GM21360 (cell line): ENCODE measurements around the gene MCMBP.
A peak's percentile ranks its signal among the peaks of the same experiment; 100 is the strongest.
"Not testable (repeated sequence)": the region's sequence is repeated elsewhere in the genome, so short reads cannot be mapped to it uniquely, and the experiment has no call there.

Source experiments
- ATAC-seq: cut with Tn5 transposase; IDR thresholded peaks from one replicate; pipeline ENCODE4 v1.9.1; 2021; ENCODE audit warnings: mild to moderate bottlenecking, moderate library complexity; ENCODE audit not compliant: unreplicated experiment

The MCMBP gene

GRCh38 chr10:119883901-119884611 lies 11.4 kb upstream of the MCMBP start:
- not testable (repeated sequence) for ATAC-seq

- ATAC-seq = no peak
Measured at GRCh38 chr10:119878524-119878923, 5.9 kb upstream of the MCMBP start.

- ATAC-seq = peak; percentile 90
Measured at GRCh38 chr10:119872860-119873681, 428 bp upstream of the MCMBP start.

GRCh38 chr10:119871881-119872609 lies 598 bp downstream of the MCMBP start:
- ATAC-seq = peak; percentile 33

GRCh38 chr10:119869398-119869797 lies 3.2 kb downstream of the MCMBP start:
- not testable (repeated sequence) for ATAC-seq

- ATAC-seq = no peak
Measured at GRCh38 chr10:119867317-119867716, 5.3 kb downstream of the MCMBP start.

GRCh38 chr10:119865699-119866240 lies 6.9 kb downstream of the MCMBP start:
- no peak for ATAC-seq

DNA sequence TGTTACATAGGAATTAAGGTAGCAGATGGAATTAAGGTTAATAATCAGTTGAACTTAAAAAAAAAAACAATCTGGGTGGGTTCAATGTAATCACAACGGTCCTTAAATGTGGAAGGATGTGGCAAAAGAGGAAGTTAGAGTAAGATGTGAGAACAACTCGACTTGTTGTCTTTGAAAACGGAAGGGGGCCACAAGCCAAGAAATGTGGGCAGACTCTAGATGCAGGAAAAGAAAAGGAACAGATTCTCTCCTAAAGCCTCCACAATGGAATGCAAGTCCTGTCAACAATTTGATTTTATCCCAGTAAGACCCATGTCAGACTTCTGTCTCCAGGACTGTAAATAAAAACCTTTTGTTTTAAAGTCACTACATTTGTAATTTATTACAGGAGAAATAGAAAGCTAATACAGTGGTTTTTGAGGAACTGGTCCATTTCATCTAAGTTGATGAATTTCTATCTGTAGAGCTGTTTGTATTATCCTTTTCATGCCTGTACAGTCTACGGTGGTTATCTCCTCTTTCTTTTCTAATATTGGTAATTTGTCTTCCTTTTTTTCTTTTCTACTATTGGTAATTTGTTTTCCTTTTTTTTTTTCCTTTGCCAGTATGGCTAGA lies 8.6 kb downstream of the MCMBP start:
- no peak for ATAC-seq

- ATAC-seq = no peak
Measured at GRCh38 chr10:119862524-119862923, 10.1 kb downstream of the MCMBP start.

GRCh38 chr10:119860866-119861607 lies 11.6 kb downstream of the MCMBP start:
- ATAC-seq = no peak

DNA sequence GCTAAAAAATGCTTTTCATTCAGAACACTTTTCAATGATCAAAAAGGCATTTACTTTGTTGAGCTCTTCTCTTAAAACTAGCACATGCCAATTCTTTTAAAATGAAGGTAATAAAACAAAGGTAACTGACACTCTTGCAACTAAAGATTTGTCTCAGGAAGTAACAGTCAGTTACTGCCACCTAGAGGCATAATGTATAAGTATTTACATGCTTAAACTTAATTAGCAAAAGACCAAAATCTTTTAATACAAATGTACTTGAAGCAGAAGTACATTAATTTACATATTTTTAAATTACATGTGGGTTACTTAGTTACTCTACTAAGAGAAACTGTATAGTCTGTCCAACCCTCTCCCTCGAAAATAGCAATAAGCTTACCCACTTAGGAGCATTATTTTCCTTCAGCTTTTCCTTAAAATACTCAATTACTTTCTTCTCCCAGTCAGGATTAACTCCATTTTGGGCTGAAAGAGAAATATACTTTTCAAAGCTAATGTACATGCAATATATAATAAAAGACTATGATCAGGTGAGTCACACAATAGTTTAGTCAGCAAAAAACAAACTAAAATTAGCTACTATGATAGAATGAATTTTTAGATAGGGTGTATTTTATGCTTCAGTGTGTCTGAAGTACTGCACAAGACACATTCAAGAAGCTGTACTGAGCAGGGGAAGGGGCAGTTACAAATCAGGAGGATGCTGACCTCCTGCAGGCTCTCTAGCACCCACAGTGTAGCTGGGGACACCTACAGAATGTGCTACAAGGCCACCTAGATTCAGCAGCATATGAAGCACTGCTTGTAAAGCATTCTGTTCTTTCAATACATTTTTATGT lies 13.0 kb downstream of the MCMBP start:
- no peak for ATAC-seq

DNA sequence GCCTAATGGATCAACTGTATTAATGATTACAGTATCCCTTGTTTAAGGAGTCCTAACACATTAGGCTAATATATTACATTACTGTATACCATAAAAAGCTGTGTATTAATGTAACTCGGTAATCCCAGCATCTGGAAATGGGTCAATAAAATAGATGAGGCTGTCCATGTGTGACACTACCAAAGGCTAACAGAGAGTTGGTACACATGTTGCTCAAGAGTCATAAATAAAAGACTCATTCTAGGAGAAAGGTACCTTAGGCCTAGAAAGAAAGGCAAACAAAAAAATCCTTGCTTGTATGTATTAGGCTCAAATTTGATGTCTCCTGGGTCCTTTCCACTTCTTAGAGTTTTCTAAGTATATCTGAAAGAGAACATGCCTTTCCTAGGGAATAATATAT lies 14.6 kb downstream of the MCMBP start:
- no peak for ATAC-seq

GRCh38 chr10:119853574-119853973 lies 19.1 kb downstream of the MCMBP start:
- ATAC-seq = no peak

DNA sequence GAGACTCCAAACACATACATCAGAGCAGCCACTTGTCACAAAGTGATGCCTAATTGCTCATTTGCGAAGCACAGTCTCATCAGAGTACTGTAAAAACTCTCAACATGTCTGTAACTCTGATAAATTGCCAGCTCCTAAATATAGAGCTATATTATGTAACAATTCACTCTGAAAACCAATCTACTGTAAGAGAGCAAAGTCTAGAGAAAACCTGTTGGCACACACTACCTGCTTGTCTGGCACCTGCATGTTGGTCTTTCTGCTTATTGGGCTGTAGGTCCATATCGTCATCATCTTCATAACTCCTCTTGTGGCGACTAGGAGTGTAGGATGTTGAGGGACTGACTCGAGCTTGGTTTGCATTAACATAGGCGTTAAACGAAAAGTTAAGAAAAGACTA lies 19.8 kb downstream of the MCMBP start:
- no peak for ATAC-seq

- no peak for ATAC-seq
Measured at GRCh38 chr10:119852277-119852676, 20.4 kb downstream of the MCMBP start.

DNA sequence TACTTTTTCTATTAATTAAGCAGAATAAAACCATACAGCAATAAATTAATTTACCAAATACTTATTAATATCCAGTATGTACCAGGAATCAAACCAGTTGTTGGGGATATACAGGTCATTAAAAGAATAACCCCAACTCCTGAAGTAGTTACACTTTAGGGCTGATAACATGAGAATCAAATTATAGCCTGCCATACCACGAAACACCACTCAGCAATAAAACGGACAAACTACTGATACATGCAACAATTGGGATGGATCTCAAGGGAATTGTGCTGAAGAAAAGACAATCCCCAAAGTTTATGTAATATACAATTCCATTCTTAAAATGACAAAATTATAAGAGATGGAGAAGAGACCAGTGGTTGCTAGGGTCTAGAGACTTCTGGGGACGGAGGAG lies 22.7 kb downstream of the MCMBP start:
- ATAC-seq = no peak

DNA sequence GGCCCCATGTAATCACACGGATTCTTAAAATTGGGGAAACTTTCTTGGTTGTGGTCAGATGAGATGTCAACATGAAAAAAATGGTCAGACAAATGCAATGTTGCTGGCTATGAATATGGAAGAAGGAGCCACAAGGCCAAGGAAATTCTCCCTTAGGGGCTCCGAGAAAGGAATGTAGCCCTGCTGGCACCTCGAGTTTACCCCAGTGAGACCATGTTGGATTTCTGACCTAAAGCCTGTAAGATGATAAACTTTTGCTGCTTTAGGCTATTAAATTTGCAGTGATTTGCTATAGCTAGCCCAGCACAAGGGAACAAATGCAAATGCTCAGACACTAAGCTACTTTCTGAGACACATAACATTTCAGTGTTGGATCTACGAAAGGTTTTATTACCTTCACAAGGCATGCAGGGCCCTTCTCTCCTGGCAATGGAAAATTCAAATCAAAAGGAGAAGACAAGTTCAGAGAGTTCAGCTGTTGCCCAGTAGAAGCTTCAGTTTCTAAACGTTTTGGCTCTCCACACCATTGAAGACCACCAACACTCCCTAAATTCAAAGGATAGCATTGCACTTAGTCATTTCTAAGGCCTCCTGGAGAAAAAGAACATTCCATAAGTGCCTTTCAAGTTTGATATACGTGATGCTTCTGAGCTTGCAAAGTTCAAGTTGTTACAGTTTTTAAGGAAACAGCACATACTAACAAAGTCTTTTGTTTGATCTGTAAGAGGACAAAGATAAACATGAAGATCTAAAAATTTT lies 23.4 kb downstream of the MCMBP start:
- no peak for ATAC-seq

DNA sequence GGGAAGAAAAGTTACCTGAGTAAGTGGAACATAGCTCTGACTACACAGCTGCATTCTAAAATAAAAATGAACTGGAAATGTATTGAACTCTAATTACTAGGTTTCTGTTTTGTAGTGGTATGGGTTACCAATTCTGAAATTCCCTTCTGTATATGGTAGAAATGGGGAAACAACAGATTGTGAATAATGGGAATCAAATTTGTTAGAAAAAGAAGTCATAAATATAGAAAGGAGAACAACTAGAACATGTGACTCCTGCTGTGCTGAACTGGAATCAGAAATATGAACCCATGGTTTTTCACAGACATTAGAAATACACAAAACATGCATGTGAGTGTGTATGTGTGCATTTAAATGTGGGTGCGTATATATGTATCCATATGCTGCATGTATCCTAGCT lies 27.0 kb downstream of the MCMBP start:
- no peak for ATAC-seq

GRCh38 chr10:119834188-119834587 lies 38.5 kb downstream of the MCMBP start:
- no peak for ATAC-seq
